Transverse colon (tissue), 4 donors: ENCODE measurements around the gene TPK1.

Experiments
- EP300 ChIP-seq: sonication (generic); formaldehyde crosslinking; IDR thresholded peaks from one replicate; pipeline ENCODE4 v1.6.1; 2017; ENCODE audit warnings: antibody characterized with exemption, low read depth
- POLR2A ChIP-seq: fragments of 450-650 bp; IDR thresholded peaks from one replicate; pipeline ENCODE4 v1.6.1; 2016; ENCODE audit warnings: antibody characterized with exemption, mild to moderate bottlenecking, moderate library complexity
- POLR2AphosphoS5 ChIP-seq, 3 donors: sonication (generic); formaldehyde crosslinking; IDR thresholded peaks; one replicate each; pipeline ENCODE4 v1.6.1; 2016; ENCODE audit warnings: antibody characterized with exemption in 3 of 3
- TF ChIP-seq, protein P1 (sequence below), 5 experiments: fragments of 200-600 bp in 3 of 5; fragments of 450-650 bp in 2 of 5; sonication (generic) in 3 of 5; IDR thresholded peaks; 1 replicate in 2 of 5; 2 replicates in 3 of 5; pipeline ENCODE4 v1.5.1; 2016 to 2017; ENCODE audit warnings: antibody characterized with exemption in 5 of 5, inconsistent platforms in 3 of 5, mild to moderate bottlenecking in 2 of 5, moderate library complexity in 1 of 5

DNA sequence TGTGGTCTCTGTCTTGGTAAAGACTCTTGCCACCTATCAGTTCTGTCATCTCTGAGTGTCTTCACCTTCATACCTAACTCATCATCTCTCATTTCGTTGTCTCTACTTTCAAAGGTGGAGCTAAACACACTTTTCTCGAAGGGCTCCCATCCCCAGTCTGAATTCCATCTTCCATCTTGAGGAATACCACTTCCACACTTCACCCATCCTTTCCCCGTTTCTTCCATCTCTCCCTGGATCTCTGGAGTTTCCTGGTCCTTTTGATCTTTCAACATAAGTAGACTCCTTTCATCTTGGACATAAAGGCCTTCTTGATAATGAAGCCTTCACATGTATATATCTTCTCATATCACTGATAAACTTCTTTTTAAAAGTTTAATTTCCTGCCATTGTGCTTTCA, 311.6 kb downstream of the TPK1 start:
- TF ChIP-seq, protein P1, sequence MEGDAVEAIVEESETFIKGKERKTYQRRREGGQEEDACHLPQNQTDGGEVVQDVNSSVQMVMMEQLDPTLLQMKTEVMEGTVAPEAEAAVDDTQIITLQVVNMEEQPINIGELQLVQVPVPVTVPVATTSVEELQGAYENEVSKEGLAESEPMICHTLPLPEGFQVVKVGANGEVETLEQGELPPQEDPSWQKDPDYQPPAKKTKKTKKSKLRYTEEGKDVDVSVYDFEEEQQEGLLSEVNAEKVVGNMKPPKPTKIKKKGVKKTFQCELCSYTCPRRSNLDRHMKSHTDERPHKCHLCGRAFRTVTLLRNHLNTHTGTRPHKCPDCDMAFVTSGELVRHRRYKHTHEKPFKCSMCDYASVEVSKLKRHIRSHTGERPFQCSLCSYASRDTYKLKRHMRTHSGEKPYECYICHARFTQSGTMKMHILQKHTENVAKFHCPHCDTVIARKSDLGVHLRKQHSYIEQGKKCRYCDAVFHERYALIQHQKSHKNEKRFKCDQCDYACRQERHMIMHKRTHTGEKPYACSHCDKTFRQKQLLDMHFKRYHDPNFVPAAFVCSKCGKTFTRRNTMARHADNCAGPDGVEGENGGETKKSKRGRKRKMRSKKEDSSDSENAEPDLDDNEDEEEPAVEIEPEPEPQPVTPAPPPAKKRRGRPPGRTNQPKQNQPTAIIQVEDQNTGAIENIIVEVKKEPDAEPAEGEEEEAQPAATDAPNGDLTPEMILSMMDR (IDR thresholded peaks at IDR 0.05): no peak
- TF ChIP-seq POLR2A: no peak
- TF ChIP-seq EP300: no peak
- no peak for TF ChIP-seq POLR2AphosphoS5 (IDR thresholded peaks at IDR 0.05)
